ENCODE data around the gene ITM2C. TPM values are rescaled to one million over a fixed set of nuclear protein-coding genes. Genes with fewer than 3 reads are reported as not detected.

ITM2C gene
- total and polyA plus RNA-seq, 2 of the 13 experiments (the other 11 are each of a cell fraction or from before 2014, with no cell fraction given), result 70.5 to 270 TPM

DNA sequence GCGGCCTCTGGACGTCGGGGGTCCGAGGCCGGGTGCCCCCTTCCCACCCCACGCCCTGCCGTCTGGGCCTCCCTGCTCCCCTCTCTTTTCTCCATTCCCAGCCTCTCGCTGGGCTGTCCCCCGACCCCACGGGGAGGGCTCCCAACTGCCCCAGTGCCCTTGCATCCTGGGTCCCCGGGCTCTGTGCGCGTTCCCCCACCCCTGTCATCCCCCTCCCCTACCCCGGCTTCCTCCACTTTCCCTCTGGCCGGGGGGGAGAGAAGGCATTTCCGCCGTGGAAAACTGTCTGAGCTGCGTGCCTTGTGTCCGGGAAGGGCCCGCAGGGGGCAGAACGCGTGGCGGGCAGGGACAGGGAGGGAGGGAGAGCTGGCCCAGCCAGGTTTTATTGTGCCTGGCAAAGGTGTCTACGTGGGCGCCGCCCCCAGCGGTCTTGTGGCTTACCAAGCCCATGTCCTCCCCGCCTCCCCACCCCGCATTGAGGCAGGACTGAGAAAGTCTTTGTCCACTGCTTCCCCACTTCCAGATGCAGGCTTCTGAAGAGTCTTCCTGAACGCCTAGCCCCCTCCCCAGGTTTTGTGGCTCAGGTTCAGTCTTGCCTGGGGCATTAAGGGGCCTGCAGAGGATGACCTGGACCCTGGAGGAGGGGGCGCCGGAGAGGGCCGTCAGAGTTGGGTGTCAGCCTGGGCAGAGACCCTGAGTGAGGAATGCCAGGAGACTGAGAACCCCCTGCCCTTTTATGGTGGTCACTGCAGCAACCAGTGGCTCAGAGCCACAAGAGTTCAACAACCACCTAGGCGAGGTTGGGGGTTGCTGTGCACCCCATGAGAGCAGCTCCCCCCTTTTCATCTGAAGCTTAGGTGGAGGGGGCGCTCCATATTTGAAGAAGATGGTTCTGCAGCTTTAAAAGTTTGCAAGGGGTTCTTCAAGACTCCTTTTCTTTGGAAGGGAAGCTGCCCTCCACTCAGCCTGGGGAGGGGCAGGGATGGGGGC, 1.3 kb downstream of the ITM2C start (continued):
- TF ChIP-seq HIVEP1 (CRISPR knock-in tag; IDR thresholded peaks at IDR 0.05) (peak; percentile 35; the same call in 1 of the 2 replicates), CENPX (CRISPR knock-in tag; IDR thresholded peaks at IDR 0.05) (no peak), ZNF616 (CRISPR knock-in tag; IDR thresholded peaks at IDR 0.05; ENCODE audit: low read depth) (no peak), SMARCC2 (IDR thresholded peaks at IDR 0.05) (no peak), EZH2 (conservative IDR thresholded peaks at IDR 0.05; ENCODE audit: low read depth, low read length) (no peak), RFXANK (CRISPR knock-in tag; IDR thresholded peaks at IDR 0.05) (no peak), AGO1 (IDR thresholded peaks at IDR 0.05; ENCODE audit: low read depth, low read length, poor library complexity, severe bottlenecking) (no peak), ZNF234 (CRISPR knock-in tag; conservative IDR thresholded peaks at IDR 0.05) (no peak), NFRKB (IDR thresholded peaks at IDR 0.05) (no peak), ZNF12 (CRISPR knock-in tag; IDR thresholded peaks at IDR 0.05) (no peak), IRF2 (CRISPR knock-in tag; IDR thresholded peaks at IDR 0.05) (0 out of 2 replicates have a peak, but pooled peaks have one; percentile 14), ZNF543 (CRISPR knock-in tag; IDR thresholded peaks at IDR 0.05) (no peak)
- TF ChIP-seq, protein P1, sequence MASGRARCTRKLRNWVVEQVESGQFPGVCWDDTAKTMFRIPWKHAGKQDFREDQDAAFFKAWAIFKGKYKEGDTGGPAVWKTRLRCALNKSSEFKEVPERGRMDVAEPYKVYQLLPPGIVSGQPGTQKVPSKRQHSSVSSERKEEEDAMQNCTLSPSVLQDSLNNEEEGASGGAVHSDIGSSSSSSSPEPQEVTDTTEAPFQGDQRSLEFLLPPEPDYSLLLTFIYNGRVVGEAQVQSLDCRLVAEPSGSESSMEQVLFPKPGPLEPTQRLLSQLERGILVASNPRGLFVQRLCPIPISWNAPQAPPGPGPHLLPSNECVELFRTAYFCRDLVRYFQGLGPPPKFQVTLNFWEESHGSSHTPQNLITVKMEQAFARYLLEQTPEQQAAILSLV (CRISPR knock-in tag; IDR thresholded peaks at IDR 0.05; ENCODE audit: borderline replicate concordance), result peak; percentile 51; the same call in 1 of the 2 replicates
- TF ChIP-seq, protein P2, sequence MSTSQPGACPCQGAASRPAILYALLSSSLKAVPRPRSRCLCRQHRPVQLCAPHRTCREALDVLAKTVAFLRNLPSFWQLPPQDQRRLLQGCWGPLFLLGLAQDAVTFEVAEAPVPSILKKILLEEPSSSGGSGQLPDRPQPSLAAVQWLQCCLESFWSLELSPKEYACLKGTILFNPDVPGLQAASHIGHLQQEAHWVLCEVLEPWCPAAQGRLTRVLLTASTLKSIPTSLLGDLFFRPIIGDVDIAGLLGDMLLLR (CRISPR knock-in tag; IDR thresholded peaks at IDR 0.05), result no peak
- TF ChIP-seq, protein P3, sequence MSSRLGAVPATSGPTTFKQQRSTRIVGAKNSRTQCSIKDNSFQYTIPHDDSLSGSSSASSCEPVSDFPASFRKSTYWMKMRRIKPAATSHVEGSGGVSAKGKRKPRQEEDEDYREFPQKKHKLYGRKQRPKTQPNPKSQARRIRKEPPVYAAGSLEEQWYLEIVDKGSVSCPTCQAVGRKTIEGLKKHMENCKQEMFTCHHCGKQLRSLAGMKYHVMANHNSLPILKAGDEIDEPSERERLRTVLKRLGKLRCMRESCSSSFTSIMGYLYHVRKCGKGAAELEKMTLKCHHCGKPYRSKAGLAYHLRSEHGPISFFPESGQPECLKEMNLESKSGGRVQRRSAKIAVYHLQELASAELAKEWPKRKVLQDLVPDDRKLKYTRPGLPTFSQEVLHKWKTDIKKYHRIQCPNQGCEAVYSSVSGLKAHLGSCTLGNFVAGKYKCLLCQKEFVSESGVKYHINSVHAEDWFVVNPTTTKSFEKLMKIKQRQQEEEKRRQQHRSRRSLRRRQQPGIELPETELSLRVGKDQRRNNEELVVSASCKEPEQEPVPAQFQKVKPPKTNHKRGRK (CRISPR knock-in tag; IDR thresholded peaks at IDR 0.05), result no peak
- TF ChIP-seq, protein P4, sequence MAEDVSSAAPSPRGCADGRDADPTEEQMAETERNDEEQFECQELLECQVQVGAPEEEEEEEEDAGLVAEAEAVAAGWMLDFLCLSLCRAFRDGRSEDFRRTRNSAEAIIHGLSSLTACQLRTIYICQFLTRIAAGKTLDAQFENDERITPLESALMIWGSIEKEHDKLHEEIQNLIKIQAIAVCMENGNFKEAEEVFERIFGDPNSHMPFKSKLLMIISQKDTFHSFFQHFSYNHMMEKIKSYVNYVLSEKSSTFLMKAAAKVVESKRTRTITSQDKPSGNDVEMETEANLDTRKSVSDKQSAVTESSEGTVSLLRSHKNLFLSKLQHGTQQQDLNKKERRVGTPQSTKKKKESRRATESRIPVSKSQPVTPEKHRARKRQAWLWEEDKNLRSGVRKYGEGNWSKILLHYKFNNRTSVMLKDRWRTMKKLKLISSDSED (CRISPR knock-in tag; IDR thresholded peaks at IDR 0.05), result no peak
- TF ChIP-seq, protein P5, sequence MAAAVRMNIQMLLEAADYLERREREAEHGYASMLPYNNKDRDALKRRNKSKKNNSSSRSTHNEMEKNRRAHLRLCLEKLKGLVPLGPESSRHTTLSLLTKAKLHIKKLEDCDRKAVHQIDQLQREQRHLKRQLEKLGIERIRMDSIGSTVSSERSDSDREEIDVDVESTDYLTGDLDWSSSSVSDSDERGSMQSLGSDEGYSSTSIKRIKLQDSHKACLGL (CRISPR knock-in tag; IDR thresholded peaks at IDR 0.05), result no peak
- TF ChIP-seq, protein P6, sequence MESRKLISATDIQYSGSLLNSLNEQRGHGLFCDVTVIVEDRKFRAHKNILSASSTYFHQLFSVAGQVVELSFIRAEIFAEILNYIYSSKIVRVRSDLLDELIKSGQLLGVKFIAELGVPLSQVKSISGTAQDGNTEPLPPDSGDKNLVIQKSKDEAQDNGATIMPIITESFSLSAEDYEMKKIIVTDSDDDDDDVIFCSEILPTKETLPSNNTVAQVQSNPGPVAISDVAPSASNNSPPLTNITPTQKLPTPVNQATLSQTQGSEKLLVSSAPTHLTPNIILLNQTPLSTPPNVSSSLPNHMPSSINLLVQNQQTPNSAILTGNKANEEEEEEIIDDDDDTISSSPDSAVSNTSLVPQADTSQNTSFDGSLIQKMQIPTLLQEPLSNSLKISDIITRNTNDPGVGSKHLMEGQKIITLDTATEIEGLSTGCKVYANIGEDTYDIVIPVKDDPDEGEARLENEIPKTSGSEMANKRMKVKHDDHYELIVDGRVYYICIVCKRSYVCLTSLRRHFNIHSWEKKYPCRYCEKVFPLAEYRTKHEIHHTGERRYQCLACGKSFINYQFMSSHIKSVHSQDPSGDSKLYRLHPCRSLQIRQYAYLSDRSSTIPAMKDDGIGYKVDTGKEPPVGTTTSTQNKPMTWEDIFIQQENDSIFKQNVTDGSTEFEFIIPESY (CRISPR knock-in tag; IDR thresholded peaks at IDR 0.05), result peak; percentile 67; the same call in 1 of the 2 replicates
- TF ChIP-seq, protein P7, sequence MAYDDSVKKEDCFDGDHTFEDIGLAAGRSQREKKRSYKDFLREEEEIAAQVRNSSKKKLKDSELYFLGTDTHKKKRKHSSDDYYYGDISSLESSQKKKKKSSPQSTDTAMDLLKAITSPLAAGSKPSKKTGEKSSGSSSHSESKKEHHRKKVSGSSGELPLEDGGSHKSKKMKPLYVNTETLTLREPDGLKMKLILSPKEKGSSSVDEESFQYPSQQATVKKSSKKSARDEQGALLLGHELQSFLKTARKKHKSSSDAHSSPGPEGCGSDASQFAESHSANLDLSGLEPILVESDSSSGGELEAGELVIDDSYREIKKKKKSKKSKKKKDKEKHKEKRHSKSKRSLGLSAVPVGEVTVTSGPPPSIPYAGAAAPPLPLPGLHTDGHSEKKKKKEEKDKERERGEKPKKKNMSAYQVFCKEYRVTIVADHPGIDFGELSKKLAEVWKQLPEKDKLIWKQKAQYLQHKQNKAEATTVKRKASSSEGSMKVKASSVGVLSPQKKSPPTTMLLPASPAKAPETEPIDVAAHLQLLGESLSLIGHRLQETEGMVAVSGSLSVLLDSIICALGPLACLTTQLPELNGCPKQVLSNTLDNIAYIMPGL (CRISPR knock-in tag; IDR thresholded peaks at IDR 0.05; ENCODE audit: borderline replicate concordance in 1 of 2, low read depth in 1 of 2), result peak in 1 of 2 experiments; percentile 48; a peak in 1 of 4 replicates
